Esophagus squamous epithelium (tissue), 4 donors: ENCODE results near the gene ZNF282.

Source experiments
- POLR2A ChIP-seq, 4 donors: fragments of 450-650 bp; IDR thresholded peaks; one replicate each; pipeline ENCODE4 v1.6.1; 2017; ENCODE audit warnings: antibody characterized with exemption in 4 of 4, mild to moderate bottlenecking in 4 of 4, moderate library complexity in 3 of 4
- TF ChIP-seq, protein P1 (sequence below), 6 experiments: fragments of 450-650 bp in 4 of 6; fragments of 200-600 bp in 2 of 6; sonication (generic) in 2 of 6; IDR thresholded peaks; one replicate each; pipeline ENCODE4 v1.5.1; 2016 to 2019; ENCODE audit warnings: antibody characterized with exemption in 6 of 6, mild to moderate bottlenecking in 4 of 6, moderate library complexity in 4 of 6

DNA sequence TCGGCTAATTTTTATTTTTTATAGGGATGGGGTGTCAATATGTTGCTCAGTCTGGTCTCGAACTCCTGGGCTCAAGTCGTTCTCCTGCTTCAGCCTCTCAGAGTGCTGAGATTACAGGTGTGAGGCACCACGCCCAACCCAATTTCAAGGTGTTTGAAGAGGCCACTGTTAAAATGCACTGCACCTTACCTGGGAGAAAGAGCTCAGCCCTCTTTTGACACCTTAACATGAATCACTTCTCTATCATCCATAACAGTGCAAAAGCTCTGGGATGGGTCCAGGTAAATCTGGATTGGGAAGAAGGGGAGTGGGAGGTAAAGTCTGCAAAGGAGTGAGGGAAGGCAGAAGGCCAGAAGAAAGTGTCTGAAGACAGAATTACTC, 557 bp upstream of the ZNF282 start:
- TF ChIP-seq, protein P1, sequence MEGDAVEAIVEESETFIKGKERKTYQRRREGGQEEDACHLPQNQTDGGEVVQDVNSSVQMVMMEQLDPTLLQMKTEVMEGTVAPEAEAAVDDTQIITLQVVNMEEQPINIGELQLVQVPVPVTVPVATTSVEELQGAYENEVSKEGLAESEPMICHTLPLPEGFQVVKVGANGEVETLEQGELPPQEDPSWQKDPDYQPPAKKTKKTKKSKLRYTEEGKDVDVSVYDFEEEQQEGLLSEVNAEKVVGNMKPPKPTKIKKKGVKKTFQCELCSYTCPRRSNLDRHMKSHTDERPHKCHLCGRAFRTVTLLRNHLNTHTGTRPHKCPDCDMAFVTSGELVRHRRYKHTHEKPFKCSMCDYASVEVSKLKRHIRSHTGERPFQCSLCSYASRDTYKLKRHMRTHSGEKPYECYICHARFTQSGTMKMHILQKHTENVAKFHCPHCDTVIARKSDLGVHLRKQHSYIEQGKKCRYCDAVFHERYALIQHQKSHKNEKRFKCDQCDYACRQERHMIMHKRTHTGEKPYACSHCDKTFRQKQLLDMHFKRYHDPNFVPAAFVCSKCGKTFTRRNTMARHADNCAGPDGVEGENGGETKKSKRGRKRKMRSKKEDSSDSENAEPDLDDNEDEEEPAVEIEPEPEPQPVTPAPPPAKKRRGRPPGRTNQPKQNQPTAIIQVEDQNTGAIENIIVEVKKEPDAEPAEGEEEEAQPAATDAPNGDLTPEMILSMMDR (IDR thresholded peaks at IDR 0.05): no peak
- TF ChIP-seq POLR2A (IDR thresholded peaks at IDR 0.05): no peak
